GM12872 (cell line): ENCODE results near the gene PLCE1.

Source experiments
- TF ChIP-seq, protein P1 (sequence below): IDR thresholded peaks from 3 replicates; pipeline ENCODE4 v1.5.1; 2011; ENCODE audit warnings: low read depth, mild to moderate bottlenecking, low read length, moderate library complexity; ENCODE audit not compliant: insufficient read depth

PLCE1 gene

GRCh38 chr10:94024407-94024806 is 30.7 kb downstream of the PLCE1 start:
- TF ChIP-seq, protein P1, sequence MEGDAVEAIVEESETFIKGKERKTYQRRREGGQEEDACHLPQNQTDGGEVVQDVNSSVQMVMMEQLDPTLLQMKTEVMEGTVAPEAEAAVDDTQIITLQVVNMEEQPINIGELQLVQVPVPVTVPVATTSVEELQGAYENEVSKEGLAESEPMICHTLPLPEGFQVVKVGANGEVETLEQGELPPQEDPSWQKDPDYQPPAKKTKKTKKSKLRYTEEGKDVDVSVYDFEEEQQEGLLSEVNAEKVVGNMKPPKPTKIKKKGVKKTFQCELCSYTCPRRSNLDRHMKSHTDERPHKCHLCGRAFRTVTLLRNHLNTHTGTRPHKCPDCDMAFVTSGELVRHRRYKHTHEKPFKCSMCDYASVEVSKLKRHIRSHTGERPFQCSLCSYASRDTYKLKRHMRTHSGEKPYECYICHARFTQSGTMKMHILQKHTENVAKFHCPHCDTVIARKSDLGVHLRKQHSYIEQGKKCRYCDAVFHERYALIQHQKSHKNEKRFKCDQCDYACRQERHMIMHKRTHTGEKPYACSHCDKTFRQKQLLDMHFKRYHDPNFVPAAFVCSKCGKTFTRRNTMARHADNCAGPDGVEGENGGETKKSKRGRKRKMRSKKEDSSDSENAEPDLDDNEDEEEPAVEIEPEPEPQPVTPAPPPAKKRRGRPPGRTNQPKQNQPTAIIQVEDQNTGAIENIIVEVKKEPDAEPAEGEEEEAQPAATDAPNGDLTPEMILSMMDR = no peak

DNA sequence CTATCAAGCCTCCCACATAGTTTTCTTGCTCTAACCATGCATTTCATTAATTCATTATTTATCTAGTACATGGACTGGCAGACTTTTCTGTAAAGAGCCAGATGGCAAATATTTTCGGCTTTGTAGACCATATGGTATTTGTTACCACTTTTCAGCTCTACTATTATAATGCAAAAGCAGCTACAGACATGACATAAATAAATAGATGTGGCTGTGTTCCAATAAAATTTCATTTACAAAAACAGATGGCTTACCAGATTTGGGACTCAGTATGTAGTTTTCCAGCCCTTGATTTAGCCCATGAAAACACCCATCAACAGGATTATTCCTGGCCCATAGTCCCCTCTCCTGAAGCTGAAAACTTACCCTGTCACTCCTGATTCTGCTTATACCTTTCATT is 32.1 kb downstream of the PLCE1 start:
- TF ChIP-seq, protein P1 = no peak

DNA sequence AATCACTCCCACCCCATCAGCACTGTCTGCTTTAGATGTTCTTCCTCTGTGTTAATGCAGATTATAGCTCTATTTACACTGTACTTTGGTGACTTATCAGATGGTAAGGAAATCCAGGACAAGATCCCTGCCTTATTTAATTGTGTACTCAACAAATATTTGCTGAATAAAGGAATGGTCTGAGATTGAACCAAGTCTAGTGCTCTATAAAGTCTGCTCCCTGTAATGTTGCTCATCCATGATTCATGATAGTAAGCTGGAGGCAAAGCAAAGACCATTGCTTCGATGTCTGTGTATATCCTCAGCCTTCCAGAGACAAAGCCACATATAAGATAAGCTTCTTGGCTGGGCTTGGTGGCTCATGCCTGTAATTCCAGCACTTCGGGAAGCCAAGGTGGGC is 33.5 kb downstream of the PLCE1 start:
- TF ChIP-seq, protein P1 = no peak

- TF ChIP-seq, protein P1 = no peak
Observed at GRCh38 chr10:94029955-94030354, 36.2 kb downstream of the PLCE1 start.

DNA sequence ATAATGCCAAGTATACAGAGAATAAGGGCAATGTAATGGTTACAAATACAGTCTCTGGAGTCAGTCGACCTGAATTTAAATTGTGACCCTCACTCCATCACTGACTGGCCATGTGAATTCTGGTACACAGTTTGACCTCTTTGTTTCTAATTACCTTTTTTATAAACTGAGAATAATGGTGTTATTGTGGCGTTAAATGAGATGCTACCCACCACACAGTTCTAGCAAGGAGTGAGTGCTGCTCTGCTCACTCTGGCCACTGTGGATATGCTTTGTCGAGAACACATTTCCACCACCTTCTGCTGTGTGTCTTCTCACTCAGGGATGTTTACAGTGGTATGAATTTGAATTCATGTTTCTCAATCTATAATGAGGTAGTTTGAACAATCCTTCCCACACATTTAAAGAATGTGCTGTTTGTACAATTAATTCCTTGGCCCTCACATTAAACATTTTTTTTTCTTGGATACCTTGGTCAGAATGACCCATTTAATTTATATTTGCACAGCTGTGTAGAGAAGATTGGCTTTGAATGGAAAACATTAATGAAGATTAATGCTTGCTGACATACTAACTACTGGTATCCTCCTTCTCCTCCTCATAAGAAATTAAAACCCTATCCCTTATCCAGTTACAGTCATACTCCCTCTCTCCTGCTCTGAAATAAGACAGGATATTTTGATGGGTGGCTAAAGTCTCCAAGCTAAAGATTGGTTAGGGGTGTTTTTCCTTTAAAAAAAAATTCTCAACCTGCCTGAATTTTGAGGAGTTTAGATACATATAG is 42.4 kb downstream of the PLCE1 start:
- TF ChIP-seq, protein P1 = no peak

- TF ChIP-seq, protein P1 = no peak
Observed at GRCh38 chr10:94036766-94037033, 43.0 kb downstream of the PLCE1 start.

DNA sequence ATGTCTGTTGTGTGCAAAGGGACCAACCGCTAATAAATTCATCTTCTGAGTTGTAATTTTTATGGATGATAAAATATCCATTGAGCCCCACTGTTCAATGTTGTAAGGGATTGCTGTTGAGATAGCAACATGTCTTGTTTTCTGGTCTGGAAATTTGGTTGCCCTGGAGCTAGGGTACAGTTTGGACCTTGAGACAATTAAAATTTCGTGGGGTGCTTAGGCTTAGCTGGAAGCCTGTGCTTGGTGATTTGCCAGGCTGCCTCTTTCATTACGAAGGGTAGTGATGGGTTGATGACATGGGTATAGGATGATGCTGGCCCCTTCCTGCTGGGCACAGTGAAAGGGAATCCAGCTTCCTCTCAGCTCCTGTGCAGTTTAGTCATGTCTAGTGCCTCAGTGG is 43.6 kb downstream of the PLCE1 start:
- TF ChIP-seq, protein P1 = no peak

DNA sequence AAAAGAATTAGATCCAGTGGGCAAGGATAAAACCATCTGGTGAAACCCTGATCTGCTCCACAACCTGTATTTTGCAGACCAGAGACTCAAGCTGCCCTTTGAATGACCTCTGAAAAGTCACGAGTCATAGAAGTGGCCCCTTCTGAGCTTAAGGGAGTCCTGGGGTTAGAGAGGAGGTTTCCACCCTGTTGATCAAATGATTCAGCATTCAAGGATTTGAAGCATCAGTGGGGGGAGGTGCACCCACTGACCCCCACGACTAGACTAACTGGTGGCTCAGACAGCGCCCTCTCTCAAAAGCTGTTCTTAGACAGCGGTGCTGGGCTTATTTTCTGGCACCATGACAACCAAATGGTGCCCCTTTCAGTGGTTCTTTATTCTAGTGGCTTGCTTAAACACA is 44.3 kb downstream of the PLCE1 start:
- TF ChIP-seq, protein P1 = no peak
